Measurements from ENCODE around the gene OR11G2.

DNA sequence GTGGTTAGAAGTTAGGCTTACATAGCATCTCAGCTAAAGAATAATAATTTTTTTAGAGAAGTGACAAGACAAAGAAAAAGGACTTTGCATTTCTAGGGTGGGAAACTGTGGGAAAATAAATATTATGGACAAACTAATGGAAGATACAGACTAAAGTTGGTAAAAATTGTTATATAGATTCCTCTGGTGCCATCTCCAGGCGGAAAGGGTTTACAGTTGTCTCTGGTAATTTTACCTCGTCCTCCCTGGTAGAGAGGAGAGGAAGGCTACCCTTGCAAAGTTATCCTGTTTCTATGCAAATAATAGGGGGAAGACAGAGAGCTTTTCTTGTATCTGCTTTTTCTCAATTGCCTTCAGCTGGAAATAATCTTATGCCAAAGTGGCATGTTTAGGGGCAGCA is 5.2 kb downstream of the OR11G2 start:
- TF ChIP-seq, protein P1, sequence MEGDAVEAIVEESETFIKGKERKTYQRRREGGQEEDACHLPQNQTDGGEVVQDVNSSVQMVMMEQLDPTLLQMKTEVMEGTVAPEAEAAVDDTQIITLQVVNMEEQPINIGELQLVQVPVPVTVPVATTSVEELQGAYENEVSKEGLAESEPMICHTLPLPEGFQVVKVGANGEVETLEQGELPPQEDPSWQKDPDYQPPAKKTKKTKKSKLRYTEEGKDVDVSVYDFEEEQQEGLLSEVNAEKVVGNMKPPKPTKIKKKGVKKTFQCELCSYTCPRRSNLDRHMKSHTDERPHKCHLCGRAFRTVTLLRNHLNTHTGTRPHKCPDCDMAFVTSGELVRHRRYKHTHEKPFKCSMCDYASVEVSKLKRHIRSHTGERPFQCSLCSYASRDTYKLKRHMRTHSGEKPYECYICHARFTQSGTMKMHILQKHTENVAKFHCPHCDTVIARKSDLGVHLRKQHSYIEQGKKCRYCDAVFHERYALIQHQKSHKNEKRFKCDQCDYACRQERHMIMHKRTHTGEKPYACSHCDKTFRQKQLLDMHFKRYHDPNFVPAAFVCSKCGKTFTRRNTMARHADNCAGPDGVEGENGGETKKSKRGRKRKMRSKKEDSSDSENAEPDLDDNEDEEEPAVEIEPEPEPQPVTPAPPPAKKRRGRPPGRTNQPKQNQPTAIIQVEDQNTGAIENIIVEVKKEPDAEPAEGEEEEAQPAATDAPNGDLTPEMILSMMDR (conservative IDR thresholded peaks at IDR 0.05; ENCODE audit: low read depth in 2 of 2): no peak
- TF ChIP-seq EZH2 (IDR thresholded peaks at IDR 0.05; ENCODE audit: low read depth, unreplicated experiment) (no peak), EZH2phosphoT487 (IDR thresholded peaks at IDR 0.05; ENCODE audit: unreplicated experiment) (no peak), POLR2AphosphoS5 (IDR thresholded peaks at IDR 0.05; ENCODE audit: low read depth) (no peak)
- TF ChIP-seq, protein P2, sequence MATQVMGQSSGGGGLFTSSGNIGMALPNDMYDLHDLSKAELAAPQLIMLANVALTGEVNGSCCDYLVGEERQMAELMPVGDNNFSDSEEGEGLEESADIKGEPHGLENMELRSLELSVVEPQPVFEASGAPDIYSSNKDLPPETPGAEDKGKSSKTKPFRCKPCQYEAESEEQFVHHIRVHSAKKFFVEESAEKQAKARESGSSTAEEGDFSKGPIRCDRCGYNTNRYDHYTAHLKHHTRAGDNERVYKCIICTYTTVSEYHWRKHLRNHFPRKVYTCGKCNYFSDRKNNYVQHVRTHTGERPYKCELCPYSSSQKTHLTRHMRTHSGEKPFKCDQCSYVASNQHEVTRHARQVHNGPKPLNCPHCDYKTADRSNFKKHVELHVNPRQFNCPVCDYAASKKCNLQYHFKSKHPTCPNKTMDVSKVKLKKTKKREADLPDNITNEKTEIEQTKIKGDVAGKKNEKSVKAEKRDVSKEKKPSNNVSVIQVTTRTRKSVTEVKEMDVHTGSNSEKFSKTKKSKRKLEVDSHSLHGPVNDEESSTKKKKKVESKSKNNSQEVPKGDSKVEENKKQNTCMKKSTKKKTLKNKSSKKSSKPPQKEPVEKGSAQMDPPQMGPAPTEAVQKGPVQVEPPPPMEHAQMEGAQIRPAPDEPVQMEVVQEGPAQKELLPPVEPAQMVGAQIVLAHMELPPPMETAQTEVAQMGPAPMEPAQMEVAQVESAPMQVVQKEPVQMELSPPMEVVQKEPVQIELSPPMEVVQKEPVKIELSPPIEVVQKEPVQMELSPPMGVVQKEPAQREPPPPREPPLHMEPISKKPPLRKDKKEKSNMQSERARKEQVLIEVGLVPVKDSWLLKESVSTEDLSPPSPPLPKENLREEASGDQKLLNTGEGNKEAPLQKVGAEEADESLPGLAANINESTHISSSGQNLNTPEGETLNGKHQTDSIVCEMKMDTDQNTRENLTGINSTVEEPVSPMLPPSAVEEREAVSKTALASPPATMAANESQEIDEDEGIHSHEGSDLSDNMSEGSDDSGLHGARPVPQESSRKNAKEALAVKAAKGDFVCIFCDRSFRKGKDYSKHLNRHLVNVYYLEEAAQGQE (IDR thresholded peaks at IDR 0.05; ENCODE audit: unreplicated experiment): no peak
